Stimulated activated CD4-positive, alpha-beta T cell treated with anti-CD3 and anti-CD28 coated beads, TNF-alpha, amount 100 ng/mL, for 4 hours (primary cell): ENCODE results near the gene TASOR.
"Not testable (repeated sequence)": the region's sequence is repeated elsewhere in the genome, so short reads cannot be mapped to it uniquely, and the experiment has no call there.

ENCODE experiments used
- DNase-seq, 3 experiments: peaks; one replicate each; pipeline ENCODE4 v3.0.0-alpha.2; 2020; ENCODE audit warnings: low read depth in 3 of 3

The TASOR gene

DNA sequence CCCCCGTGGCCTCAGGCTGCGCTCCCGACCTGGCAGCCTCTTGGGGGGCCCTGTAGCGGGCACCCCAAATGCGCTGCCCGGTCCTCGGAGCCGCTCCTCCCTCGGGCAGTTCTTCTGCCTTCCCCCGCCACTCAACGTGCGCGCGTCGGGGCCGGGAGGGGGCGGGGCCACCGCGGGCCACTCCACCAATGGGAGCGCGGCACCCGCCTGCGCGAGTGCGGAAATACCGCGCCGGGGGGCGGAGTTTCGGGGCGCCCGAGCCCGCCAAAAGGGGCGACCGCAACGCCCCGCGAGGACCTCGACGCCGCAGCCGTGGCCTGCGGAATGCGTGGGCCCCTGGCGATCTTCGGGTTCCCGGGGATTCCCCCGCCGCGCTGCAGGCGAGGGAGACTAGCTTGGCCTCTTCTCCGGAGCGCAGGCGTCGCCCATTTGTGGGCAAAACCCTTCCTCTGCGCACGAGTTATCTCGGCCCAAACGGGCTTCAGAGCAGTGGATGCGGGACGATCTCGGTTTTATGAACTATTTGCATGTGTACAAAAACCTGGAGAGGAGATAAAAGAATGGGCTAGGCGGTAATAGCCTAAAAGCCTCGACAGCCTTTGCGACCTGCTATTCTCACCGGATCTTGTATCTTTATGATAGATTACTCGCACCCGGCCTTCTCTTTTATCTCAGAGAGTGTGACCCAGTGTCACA lies at the start of gene TASOR:
Gene TASOR (minus strand): TSS at position 144 of the 696 bp plus-strand sequence. CDS start 259 bp downstream, outside the sequence.
- peak; percentile 77 to 81 (median 77) for DNase-seq

- no peak for DNase-seq
Observed at GRCh38 chr3:56732109-56732508, 49.0 kb upstream of the TASOR start.

DNA sequence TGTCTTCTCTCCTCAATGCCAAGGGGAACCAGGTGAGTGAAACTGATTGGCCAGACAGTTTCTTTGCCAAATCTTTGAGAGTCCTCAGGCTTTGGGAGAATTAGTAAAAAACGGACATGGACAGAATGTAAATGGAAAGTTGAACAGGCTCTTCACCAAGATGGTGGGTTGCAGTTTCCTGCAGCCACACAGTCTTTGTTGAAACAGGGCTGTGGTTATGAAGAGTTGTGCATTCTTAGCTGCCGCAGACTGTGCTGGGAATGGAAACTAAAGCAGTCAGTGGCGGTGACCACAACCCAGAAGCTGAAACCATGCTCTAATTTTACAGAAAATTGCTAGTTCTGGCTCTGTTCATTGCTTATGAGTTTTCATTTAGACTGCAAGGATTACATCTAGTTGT lies 42.1 kb upstream of the TASOR start:
- peak in 2 of 3 experiments; percentile 9 to 19 for DNase-seq

DNA sequence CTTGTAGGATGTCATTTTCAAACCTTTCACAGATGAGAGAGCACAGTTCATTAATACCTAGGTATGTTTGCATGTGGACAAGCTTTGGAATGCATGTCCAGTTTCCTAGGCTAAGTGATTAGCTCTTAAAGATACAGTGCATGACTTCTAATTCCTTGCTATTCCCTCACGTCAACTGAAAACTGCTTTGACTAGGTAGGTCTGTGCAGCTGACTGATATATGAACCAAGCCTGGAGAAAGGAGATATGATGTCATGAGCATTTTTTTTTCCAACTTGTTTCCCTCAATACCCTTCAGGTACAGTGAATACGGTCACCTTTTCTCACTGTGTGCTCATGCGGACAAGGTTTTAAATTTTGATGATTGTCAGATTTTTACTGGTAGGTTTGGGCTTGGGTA lies 41.6 kb upstream of the TASOR start:
- DNase-seq = no peak

DNA sequence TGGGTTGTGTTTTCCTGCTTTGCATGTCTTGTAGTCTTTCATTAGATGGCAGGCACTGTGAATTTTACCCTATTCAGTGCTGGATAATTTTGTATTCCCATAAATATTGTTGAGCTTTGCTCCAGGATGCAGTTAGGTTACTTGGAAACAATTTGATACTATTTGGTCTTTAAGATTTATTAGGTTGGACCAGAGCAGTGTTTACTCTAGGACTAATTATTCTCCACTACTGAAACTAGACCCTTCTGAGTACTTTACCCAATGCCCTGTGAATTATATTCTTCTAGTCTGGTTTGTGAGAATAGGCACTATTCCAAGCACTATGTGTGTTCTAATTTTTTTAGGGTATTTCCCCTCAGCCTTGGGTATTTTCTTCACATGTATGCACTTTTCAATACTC lies 37.8 kb upstream of the TASOR start:
- no peak for DNase-seq

DNA sequence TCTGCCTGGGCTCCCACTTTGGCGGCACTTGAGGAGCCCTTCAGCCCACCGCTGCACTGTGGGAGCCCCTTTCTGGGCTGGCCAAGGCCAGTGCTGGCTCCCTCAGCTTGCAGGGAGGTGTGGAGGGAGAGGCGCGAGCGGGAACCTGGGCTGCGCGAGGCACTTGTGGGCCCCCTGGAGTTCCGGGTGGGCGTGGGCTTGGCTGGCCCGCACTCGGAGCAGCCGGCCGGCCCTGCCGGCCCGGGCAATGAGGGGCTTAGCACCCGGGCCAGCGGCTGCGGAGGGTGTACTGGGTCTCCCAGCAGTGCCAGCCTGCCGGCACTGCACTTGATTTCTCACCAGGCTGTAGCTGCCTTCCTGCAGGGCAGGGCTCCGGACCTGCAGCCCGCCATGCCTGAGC lies 35.7 kb upstream of the TASOR start:
- DNase-seq = not testable (repeated sequence)

DNA sequence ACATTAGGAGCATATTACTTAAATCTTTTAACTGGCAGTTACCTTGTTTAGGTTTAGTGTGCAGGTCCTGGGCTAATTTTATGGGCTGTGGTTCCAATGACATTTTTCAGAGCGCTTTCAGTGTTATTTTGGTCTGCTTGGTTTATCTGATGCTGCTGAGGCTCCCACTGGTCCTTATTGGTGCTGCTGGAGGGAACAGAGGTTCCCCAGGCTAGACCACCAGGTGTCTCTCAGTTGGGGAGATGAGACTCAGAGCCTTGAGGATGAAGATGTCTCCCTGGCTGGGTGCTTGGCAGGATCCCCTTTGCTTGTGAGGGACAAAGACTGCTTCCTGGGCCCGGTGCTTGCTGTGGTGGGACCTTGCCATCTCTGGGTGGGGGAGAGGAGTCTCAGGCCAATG lies 28.3 kb upstream of the TASOR start:
- DNase-seq = no peak

DNA sequence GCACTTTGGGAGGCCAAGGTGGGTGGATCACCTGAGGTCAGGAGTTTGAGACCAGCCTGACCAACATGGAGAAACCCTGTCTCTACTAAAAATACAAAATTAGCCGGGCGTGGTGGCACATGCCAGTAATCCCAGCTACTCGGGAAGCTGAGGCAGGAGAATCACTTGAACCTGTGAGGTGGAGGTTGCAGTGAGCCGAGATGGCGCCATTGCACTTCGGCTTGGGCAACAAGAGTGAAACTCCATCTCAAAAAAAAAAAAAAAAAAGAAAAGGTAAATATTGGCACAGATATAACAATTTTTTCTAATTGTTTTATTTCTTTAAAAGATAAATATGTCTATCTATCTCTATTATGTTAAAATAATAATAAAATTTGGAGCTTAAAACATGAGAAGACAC lies 24.3 kb upstream of the TASOR start:
- not testable (repeated sequence) for DNase-seq

DNA sequence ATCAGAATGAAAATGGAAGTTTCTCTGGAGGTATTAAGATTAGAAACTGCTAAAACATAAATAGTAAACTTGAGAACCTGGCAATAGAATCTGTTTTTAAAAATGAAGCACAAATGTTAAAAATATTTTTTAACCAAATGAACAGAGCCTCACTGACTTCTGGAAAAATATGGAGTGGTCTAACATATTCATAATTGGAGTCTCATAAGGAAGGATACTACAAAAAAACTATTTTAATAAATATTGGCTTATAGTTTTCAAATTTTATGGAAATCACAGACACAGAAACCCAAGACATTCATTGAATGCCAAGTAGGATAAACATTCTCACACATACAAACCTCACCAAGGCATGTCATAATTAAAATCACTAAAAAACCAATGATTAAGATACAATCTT lies 23.6 kb upstream of the TASOR start:
- DNase-seq = no peak

- DNase-seq = no peak
Observed at GRCh38 chr3:56704706-56705105, 21.6 kb upstream of the TASOR start.

DNA sequence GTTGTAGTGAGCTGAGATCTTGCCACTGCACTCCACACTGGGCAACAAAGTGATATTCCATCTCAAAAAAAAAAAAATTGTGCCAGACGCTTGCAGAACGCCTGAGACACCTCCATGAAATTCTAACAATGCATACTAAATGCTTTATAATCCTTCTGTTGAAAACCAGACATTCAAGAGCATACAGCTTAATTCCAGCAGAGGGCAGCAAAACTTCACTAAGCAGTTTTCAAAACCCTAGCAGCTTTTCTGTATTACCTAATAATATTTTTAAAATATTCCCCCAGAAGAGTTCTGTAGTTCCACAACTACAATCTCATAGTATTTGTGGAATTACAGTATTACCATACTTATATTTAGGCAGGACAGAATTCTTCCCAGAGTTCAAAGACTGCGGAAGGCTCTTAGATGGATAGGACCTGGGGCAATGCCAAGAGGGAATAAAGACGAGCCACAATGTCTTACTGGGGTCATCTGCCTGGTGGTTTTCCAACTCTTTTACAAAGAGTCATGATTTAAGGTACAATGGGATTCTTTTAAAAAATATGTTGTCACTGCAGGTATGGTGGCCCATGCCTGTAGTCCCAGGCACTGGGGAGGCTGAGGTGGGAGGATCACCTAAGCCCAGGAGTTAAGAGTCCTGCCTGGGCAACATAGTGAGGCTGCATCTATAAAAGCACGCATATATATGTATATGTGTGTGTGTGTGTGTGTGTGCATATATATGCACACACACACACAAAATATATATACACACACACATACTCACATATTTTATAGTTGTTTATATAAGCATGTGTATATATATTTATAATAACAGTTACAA lies 19.6 kb upstream of the TASOR start:
- peak in 1 of 3 experiments; percentile 42 for DNase-seq

GRCh38 chr3:56700151-56700550 lies 17.1 kb upstream of the TASOR start:
- DNase-seq = no peak

DNA sequence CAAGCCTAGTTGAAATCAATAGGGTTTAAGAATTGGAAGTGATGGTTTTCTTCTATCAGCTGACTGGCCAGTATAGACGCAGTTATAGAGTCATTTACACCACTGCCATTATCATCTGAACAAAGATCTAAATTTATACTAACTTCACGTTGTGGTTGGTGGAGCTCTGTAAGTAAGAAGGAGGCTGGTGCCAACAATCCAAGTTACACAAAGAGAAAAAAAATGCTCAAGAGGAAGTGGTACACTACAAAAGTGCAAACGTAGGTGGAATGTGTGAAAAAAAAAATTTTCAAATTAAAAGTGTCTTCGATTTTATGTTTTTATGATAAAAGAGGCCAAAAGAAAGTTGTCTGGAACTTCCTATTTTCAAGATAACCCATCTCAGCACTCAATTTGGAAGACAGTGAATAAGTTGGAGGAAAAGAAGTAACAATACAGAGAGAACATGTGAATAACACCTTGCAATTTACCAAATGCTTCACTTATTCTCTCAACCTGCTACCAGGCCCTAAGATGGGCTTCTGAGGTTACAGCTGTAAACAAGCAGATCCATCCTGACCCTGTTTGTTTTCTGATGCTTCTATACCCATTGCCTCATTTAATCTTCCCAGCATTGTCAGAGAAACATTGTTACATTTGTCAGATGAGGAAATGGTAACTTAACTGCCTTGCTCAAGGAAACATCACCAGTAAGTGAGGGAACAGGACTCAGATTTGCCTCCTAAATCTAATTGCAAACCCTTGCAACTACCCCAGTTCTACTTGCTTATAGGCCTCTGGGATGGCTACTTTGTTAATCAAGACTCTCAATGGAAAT lies 12.0 kb upstream of the TASOR start:
- DNase-seq = no peak

GRCh38 chr3:56693750-56694149 lies 10.7 kb upstream of the TASOR start:
- DNase-seq = no peak

- not testable (repeated sequence) for DNase-seq
Observed at GRCh38 chr3:56692520-56693433, 9.7 kb upstream of the TASOR start.

GRCh38 chr3:56692001-56692365 lies 8.9 kb upstream of the TASOR start:
- not testable (repeated sequence) for DNase-seq

DNA sequence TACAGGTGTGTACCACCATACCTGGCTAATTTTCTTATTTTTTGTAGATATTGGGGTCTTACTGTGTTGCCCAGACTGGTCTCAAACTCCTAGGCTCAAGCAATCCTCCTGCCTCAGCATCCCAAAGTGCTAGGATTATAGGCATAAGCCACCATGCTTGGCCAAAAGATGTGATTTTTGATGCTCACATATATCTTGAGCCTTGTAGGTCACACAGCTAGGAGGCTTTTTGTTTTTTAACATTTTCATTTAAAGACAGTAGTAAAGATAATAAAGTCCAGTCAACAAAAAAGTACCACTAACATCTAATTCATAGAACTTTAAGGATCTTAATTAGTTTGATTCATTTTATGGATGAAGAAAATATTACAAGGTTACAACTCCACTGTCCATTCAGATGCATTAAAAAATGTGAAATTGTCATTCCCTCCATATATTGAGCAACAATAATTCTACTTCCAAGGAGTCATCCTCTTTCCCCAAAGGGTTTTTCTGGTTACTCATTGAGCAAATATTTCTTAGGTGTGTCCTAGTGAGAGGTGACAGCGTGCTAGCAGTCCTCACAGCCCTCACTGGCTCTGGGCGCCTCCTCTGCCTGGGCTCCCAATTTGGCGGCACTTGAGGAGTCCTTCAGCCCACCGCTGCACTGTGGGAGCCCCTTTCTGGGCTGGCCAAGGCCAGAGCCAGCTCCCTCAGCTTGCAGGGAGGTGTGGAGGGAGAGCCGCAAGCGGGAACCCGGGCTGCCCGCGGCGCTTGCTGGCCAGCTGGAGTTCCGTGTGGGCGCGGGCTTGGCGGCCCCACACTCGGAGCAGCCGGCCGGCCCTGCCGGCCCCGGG lies 8.3 kb upstream of the TASOR start:
- DNase-seq = no peak

- DNase-seq = no peak
Observed at GRCh38 chr3:56689303-56689702, 6.2 kb upstream of the TASOR start.

GRCh38 chr3:56688191-56688590 lies 5.1 kb upstream of the TASOR start:
- DNase-seq = no peak

DNA sequence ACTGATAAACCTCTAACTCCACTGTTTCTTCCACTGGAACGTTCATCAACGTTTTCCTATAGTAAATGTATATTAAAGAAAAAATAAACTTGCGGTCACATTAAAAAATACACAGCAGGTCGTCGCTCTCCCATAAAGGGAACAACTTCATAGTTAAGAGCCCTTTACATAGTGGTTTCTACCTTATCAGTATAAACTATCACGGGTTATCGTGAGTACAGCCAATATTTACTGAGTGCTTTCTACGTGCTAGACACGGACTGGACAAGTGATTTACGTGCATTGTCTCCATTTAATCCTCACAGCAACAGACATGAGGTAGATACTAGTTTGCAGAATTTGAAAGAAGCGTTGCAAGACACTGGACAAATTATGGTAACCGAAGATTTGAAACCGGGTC lies 964 bp upstream of the TASOR start:
- DNase-seq = no peak
